Stimulated activated CD8-positive, alpha-beta memory T cell treated with anti-CD3 and anti-CD28 coated beads, Interleukin-7, amount 100 ng/mL, for 1 hour (primary cell): Measurements from ENCODE around the gene MMP11.
A peak's percentile ranks its signal among the peaks of the same experiment; 100 is the strongest.

ENCODE experiments used
- DNase-seq, 2 donors: peaks; one replicate each; pipeline ENCODE4 v3.0.0-alpha.2; 2020; ENCODE audit warnings: low read depth in 2 of 2

The MMP11 gene

DNA sequence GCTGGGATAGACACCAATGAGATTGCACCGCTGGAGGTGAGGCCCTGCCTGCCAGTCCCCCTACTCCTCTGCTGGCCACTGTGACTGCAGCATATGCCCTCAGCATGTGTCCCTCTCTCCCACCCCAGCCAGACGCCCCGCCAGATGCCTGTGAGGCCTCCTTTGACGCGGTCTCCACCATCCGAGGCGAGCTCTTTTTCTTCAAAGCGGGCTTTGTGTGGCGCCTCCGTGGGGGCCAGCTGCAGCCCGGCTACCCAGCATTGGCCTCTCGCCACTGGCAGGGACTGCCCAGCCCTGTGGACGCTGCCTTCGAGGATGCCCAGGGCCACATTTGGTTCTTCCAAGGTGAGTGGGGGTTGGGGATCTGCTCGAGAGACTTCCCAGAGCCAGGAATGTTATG, 8.4 kb downstream of the MMP11 start:
- no peak for DNase-seq

DNA sequence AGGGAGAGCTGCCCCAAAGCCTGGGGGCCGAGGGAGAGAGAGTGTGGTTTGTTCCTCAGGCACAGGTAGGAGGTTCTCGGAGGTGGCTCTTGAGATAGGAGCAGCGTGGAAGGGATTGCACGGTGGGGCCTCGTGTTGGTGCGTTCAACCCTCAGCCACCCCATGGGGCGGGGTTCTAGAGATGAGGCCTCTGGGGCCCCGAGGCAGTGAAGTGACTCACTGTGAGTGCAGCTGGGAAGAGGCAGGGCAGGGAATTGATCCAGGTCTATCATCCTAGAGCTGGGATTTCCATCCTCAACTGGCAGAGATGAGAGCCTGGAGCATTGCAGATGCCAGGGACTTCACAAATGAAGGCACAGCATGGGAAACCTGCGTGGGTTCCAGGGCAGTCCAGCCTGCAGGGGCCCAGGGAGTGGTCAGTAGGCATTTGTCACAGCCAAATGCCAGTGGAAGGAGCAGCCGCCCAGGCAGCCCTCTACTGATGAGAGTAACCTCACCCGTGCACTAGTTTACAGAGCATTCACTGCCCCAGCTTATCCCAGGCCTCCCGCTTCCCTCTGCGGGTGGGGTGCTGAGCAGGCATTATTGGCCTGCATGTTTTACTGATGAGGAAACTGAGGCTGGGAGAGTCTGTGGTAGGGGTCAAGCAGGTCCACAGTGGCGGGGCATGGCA, 9.0 kb downstream of the MMP11 start:
- no peak for DNase-seq

DNA sequence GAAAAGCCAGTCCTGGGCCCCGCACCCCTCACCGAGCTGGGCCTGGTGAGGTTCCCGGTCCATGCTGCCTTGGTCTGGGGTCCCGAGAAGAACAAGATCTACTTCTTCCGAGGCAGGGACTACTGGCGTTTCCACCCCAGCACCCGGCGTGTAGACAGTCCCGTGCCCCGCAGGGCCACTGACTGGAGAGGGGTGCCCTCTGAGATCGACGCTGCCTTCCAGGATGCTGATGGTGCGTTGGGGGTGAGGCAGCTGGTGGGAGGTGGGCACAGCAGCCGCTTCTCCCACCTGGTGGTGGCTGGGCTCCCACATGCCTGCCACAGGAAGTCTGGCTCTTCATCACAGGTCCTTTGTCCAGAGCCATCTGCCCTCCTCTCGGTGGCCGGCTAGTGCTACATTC, 9.6 kb downstream of the MMP11 start:
- no peak for DNase-seq

- DNase-seq = no peak
Observed at GRCh38 chr22:23782703-23783102, 10.1 kb downstream of the MMP11 start.

DNA sequence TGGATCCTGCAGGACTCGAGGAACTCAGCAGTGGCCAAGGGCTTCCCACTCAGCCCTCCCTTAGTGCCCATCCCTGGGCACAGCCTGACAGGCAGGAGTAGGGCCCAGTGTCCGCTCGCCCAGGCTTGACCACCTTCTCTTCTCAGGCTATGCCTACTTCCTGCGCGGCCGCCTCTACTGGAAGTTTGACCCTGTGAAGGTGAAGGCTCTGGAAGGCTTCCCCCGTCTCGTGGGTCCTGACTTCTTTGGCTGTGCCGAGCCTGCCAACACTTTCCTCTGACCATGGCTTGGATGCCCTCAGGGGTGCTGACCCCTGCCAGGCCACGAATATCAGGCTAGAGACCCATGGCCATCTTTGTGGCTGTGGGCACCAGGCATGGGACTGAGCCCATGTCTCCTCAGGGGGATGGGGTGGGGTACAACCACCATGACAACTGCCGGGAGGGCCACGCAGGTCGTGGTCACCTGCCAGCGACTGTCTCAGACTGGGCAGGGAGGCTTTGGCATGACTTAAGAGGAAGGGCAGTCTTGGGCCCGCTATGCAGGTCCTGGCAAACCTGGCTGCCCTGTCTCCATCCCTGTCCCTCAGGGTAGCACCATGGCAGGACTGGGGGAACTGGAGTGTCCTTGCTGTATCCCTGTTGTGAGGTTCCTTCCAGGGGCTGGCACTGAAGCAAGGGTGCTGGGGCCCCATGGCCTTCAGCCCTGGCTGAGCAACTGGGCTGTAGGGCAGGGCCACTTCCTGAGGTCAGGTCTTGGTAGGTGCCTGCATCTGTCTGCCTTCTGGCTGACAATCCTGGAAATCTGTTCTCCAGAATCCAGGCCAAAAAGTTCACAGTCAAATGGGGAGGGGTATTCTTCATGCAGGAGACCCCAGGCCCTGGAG, 10.9 kb downstream of the MMP11 start:
- DNase-seq = no peak

DNA sequence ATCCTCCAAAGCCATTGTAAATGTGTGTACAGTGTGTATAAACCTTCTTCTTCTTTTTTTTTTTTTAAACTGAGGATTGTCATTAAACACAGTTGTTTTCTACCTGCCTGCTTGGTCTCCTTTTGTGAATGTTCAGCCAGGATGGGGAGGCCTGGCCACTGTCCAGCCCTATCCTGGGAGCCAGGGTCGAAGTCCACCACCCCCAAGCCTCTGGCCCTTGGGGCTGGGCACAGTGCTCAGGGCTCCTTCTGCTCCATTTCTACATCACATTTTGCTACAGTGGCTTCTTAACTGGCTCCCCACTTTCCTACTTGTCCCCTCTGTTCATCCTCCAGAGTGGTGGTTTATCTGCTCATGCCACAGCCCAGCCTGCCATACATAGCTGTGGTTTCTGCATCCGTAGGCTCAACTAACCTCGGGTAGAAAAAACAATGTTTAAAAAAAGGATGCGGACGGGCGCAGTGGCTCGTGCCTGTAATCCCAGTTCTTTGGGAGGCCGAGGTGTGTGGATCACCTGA, 11.6 kb downstream of the MMP11 start:
- DNase-seq = no peak

GRCh38 chr22:23786261-23786710, 13.6 kb downstream of the MMP11 start:
- no peak for DNase-seq

GRCh38 chr22:23786752-23787599, 14.3 kb downstream of the MMP11 start, which contains the start of gene SMARCB1:
SMARCB1 (plus strand) TSS chr22:23786966; CDS start chr22:23787170, 204 bp downstream.
- peak; percentile 80 to 89 for DNase-seq

DNA sequence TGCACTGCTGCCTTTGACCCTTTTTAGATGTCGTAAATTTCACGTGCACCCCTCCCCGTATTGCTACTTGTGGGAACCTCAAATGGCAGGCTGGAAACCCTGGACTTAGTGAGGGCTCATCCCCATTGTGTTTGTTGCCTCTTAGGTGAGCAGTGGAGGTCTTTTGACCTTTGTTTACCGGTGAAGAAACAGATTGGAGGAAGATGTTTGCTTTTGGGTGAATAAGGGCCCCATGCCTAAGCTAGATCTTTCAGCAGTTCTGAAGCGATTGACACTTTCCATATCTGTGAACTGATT, 14.9 kb downstream of the MMP11 start:
- DNase-seq = no peak

- DNase-seq = no peak
Observed at GRCh38 chr22:23787910-23788309, 15.3 kb downstream of the MMP11 start.

- no peak for DNase-seq
Observed at GRCh38 chr22:23789121-23789520, 16.5 kb downstream of the MMP11 start.

- no peak for DNase-seq
Observed at GRCh38 chr22:23789638-23790037, 17.0 kb downstream of the MMP11 start.

- DNase-seq = no peak
Observed at GRCh38 chr22:23790819-23791737, 18.4 kb downstream of the MMP11 start.

GRCh38 chr22:23791738-23792645, 19.3 kb downstream of the MMP11 start:
- DNase-seq = no peak

- no peak for DNase-seq
Observed at GRCh38 chr22:23793326-23793725, 20.7 kb downstream of the MMP11 start.

- no peak for DNase-seq
Observed at GRCh38 chr22:23796461-23796860, 23.8 kb downstream of the MMP11 start.

DNA sequence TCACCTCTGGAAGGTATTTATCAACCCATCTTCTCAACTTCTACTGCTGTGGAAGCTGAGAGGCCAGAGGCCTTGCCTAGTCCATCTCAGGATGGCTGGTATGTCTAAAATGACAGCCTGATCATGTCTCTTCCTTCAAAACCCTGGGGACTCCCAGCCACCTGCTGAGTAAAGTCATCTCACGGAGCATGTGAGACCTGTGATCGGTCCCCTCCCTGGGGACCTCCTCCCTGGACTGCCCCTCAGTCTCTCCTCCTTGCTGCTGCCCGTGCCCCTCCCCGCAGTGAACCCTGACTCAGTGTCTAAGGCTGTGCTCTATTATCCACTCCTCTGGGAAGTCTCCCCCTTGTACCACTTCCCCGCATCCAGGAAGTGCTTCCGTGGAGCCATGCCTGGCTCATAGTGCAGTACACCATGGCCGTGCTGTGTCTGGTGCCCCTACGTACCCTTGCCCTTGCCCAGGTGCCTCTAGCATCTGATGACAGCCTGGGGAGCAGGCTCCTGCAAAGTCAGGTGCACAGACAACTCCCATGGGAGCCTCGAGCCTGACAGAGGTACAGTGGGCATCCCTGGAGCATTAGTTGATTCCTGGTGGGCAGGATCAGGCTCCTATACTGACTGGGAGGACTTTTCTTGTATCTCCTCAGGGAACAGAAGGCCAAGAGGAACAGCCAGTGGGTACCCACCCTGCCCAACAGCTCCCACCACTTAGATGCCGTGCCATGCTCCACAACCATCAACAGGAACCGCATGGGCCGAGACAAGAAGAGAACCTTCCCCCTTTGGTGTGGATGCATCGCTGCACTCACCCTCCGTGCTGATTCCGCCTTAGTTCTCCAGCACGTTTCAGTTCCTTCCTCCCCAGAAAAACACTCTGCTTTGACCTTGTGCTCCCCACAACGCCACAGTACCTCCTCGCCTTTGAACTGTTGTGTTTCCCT, 27.9 kb downstream of the MMP11 start:
- no peak for DNase-seq

DNA sequence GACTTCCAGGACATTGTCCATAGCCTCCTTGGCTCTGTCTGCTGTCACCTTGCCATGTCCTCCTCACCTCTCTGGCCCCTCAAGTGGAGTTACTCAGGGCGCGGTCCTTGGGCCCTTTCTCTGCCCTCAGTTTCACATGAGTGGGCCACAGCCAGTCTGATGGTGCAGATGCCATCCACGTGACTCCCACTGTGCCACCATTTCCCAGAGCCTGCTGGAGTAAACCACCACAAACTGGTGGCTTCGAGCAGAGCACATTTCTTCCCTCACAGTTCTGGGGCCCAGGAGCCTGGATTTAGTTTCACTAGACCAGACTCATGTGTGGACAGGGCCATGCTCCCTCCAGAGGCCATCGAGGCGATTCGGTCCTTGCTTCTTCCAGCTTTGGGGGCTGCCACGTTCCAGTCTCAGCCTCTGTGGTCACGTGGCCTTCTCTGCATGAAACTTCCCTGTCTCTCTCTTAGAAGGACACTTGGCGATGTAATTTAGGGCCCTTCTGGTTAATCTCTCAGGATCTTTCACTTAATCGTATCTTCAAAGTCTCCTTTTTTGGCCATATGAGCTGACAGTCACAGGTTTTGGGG, 28.7 kb downstream of the MMP11 start:
- DNase-seq = no peak
